ENCODE measurements around the gene PRKCB. TPM values are rescaled to one million over a fixed set of nuclear protein-coding genes. Genes with fewer than 3 reads are reported as not detected.

The PRKCB gene
- total RNA-seq, 1 experiment from 2014 or later, result not detected

- Mint-ChIP-seq H3K36me3 (ENCODE audit: insufficient read depth, unreplicated experiment) (no peaks in the 10 kb centered on the region), H3K4me3 (ENCODE audit: low read depth, unreplicated experiment) (no peak overlapping the region), H3K27ac (ENCODE audit: unreplicated experiment) (no peak overlapping the region), H3K4me1 (ENCODE audit: low read depth, unreplicated experiment) (no peaks in the 10 kb centered on the region), H3K9me3 (ENCODE audit: low read depth, unreplicated experiment) (peaks cover 7% of the 10 kb centered on the region), H3K27me3 (ENCODE audit: unreplicated experiment) (peaks cover 90% of the 10 kb centered on the region)
- intact Hi-C loops (cut with micrococcal nuclease; ENCODE audit: unreplicated experiment), result no loop called here
- no TSS peak for BruUV-seq (replicated peaks)
- no peak for TF ChIP-seq CTCF (IDR thresholded peaks at IDR 0.05; ENCODE audit: unreplicated experiment)
- no peak for DNase-seq
- CTCF ChIA-PET, result no interaction called here
Observed at GRCh38 chr16:24262816-24263215, 427.0 kb downstream of the PRKCB start.

Small RNAs within 50 kb of the gene (microRNA-seq; reads per million reads assigned to microRNA genes)
- gene MIR1273H, result not detected

Other genes with a start within 250 kb of the PRKCB start
- 143 and 150 TPM in 2 replicates for gene NDUFAB1, start 239.7 kb upstream of the PRKCB start, total RNA-seq (2022)
- 28.0 and 30.6 TPM in 2 replicates for gene PALB2, start 194.7 kb upstream of the PRKCB start, total RNA-seq (2022)
- 152 and 155 TPM in 2 replicates for gene DCTN5, start 194.5 kb upstream of the PRKCB start, total RNA-seq (2022)
- gene PLK1, start 157.1 kb upstream of the PRKCB start, total RNA-seq (2022), result 122 and 136 TPM in 2 replicates
- 3.2 and 9.3 TPM in 2 replicates for gene ERN2, start 122.8 kb upstream of the PRKCB start, total RNA-seq (2022)
- gene CHP2, start 81.0 kb upstream of the PRKCB start, total RNA-seq (2022), result not detected in 2 replicates